CD14-positive monocyte (primary cell): Measurements from ENCODE around the gene SOST. TPM values are rescaled to one million over a fixed set of nuclear protein-coding genes. Genes with fewer than 3 reads are reported as not detected.
A peak's percentile ranks its signal among the peaks of the same experiment; 100 is the strongest.

ENCODE experiments used
- DNase-seq, 3 donors: peaks; one replicate each; pipeline ENCODE4 v3.0.0-alpha.2; 2011 to 2022
- H2AFZ ChIP-seq: 2 replicates; pipeline ENCODE4 v1.6.0; 2012; ENCODE audit warnings: mild to moderate bottlenecking, low read depth, low read length, inconsistent platforms; ENCODE audit not compliant: insufficient read depth, poor library complexity, severe bottlenecking
- H3K27ac ChIP-seq, 2 donors: 1 replicate in 1 of 2; 2 replicates in 1 of 2; pipeline ENCODE4 v1.5.1; 2012 to 2013; ENCODE audit warnings: low read length in 2 of 2, control low read depth in 1 of 2, inconsistent platforms in 1 of 2, low read depth in 1 of 2, mild to moderate bottlenecking in 1 of 2
- H3K27me3 ChIP-seq, 2 donors: one replicate each; pipeline versions ENCODE4 v1.6.0 to v1.6.1; 2011 to 2013; ENCODE audit warnings: low read length in 2 of 2; ENCODE audit not compliant: control insufficient read depth in 2 of 2, insufficient read depth in 2 of 2
- H3K36me3 ChIP-seq, 2 donors: replicated peaks in 1 of 2; 1 replicate in 1 of 2; 2 replicates in 1 of 2; pipeline versions ENCODE4 v1.5.1 to v1.6.1; 2012 to 2013; ENCODE audit warnings: low read length in 2 of 2, control low read depth in 1 of 2, inconsistent platforms in 1 of 2, mild to moderate bottlenecking in 1 of 2; ENCODE audit not compliant: insufficient read depth in 2 of 2, control insufficient read depth in 1 of 2
- H3K4me1 ChIP-seq, 2 donors: 1 replicate in 1 of 2; 2 replicates in 1 of 2; pipeline versions ENCODE4 v1.5.1 to v1.6.1; 2012 to 2013; ENCODE audit warnings: low read length in 2 of 2, control low read depth in 1 of 2, inconsistent platforms in 1 of 2, mild to moderate bottlenecking in 1 of 2, moderate library complexity in 1 of 2; ENCODE audit not compliant: insufficient read depth in 2 of 2, control insufficient read depth in 1 of 2
- H3K4me2 ChIP-seq: replicated peaks from 2 replicates; pipeline ENCODE3; 2012; ENCODE audit warnings: low read length, moderate library complexity, mild to moderate bottlenecking; ENCODE audit not compliant: poor library complexity, severe bottlenecking; ENCODE audit errors: extremely low read depth
- H3K4me3 ChIP-seq, 3 experiments: fragments of 200-600 bp in 1 of 3; sonication (generic) in 1 of 3; replicated peaks in 1 of 3; 1 replicate in 2 of 3; 2 replicates in 1 of 3; pipeline ENCODE4 v1.5.1; 2011 to 2013; ENCODE audit warnings: low read length in 3 of 3, mild to moderate bottlenecking in 3 of 3, control low read depth in 2 of 3, low read depth in 2 of 3, inconsistent platforms in 1 of 3, moderate library complexity in 1 of 3
- H3K79me2 ChIP-seq: 2 replicates; pipeline ENCODE4 v1.6.0; 2012; ENCODE audit warnings: mild to moderate bottlenecking, control low read depth, inconsistent platforms, low read length, moderate library complexity; ENCODE audit not compliant: insufficient read depth
- H3K9ac ChIP-seq: 2 replicates; pipeline ENCODE4 v1.6.0; 2017; ENCODE audit warnings: low read length, mild to moderate bottlenecking; ENCODE audit not compliant: insufficient read depth, poor library complexity, severe bottlenecking
- H3K9me3 ChIP-seq, 2 donors: replicated peaks in 1 of 2; 1 replicate in 1 of 2; 2 replicates in 1 of 2; pipeline versions ENCODE4 v1.5.1 to v1.6.1; 2012 to 2013; ENCODE audit warnings: low read length in 2 of 2, control low read depth in 1 of 2; ENCODE audit not compliant: control insufficient read depth in 1 of 2, insufficient read depth in 1 of 2
- H4K20me1 ChIP-seq: 2 replicates; pipeline ENCODE4 v1.6.0; 2012; ENCODE audit warnings: mild to moderate bottlenecking, low read length, control low read depth, moderate library complexity; ENCODE audit not compliant: insufficient read depth
- H3K27ac Mint-ChIP-seq, 7 donors: one replicate each; pipeline ENCODE4 v1.8.0; 2020; ENCODE audit warnings: mild to moderate bottlenecking in 7 of 7, mixed read lengths in 7 of 7, moderate library complexity in 6 of 7, inconsistent platforms in 2 of 7
- H3K27me3 Mint-ChIP-seq, 3 donors: one replicate each; pipeline ENCODE4 v1.8.0; 2021 to 2022; ENCODE audit warnings: low read depth in 3 of 3, mild to moderate bottlenecking in 3 of 3, mixed read lengths in 3 of 3, moderate library complexity in 3 of 3, inconsistent platforms in 1 of 3
- H3K36me3 Mint-ChIP-seq, 2 donors: one replicate each; pipeline ENCODE4 v1.8.0; 2020; ENCODE audit warnings: mixed read lengths in 2 of 2, inconsistent platforms in 1 of 2, mild to moderate bottlenecking in 1 of 2
- H3K4me1 Mint-ChIP-seq: one replicate; pipeline ENCODE4 v1.8.0; 2020; ENCODE audit warnings: mild to moderate bottlenecking, mixed read lengths
- H3K4me3 Mint-ChIP-seq, 2 donors: one replicate each; pipeline ENCODE4 v1.8.0; 2020; ENCODE audit warnings: mild to moderate bottlenecking in 2 of 2, mixed read lengths in 2 of 2, moderate library complexity in 1 of 2
- H3K9me3 Mint-ChIP-seq, 7 donors: one replicate each; pipeline ENCODE4 v1.8.0; 2020 to 2022; ENCODE audit warnings: mixed read lengths in 7 of 7, mild to moderate bottlenecking in 6 of 7, moderate library complexity in 6 of 7, inconsistent platforms in 2 of 7
- CTCF ChIP-seq: fragments of 200-600 bp; IDR thresholded peaks from one replicate; pipeline ENCODE4 v1.8.0; 2022; ENCODE audit warnings: antibody characterized with exemption, mild to moderate bottlenecking
- WGBS: methylation state at CpG from one replicate; pipeline ENCODE4 v1.1.5; 2013; ENCODE audit warnings: missing lambda C conversion rate; ENCODE audit not compliant: insufficient coverage; 5-methylcytosine and 5-hydroxymethylcytosine counted together
- intact Hi-C, 2 donors: fragments of 100-400 bp; cut with micrococcal nuclease; formaldehyde crosslinking; loops; one replicate each; pipeline versions ENCODE4 v1.15.0 to v1.15.1; 2023
- polyA plus RNA-seq, 3 donors: library from polyadenylated mRNA; depleted of rRNA in 1 of 3; unstranded in 2 of 3; stranded (reverse) in 1 of 3; fragments of 300-500 nt in 2 of 3; fragments of >200 nt in 1 of 3; fragmentation: Illumina TruSeq in 2 of 3; gene quantifications; 1 replicate in 2 of 3; 2 replicates in 1 of 3; pipeline ENCODE4 v1.2.3, GENCODE V29; 2012 to 2021

Gene SOST
- polyA plus RNA-seq, 3 donors, result not detected

- intact Hi-C loops, result no loop called here
- TF ChIP-seq CTCF, result no peak
- 0% methylated on average over 100 of the region's 100 CpGs for WGBS
- Mint-ChIP-seq H3K9me3 (peaks cover 0 to 1% (median 0%) of the 10 kb centered on the region in 7 donors), H3K4me3 (peak within 1 kb of the TSS; percentile 83 to 88), H3K27ac (peak within 1 kb of the TSS; percentile 93 to 97 (median 95)), H3K36me3 (peaks cover 26 to 35% of the 10 kb centered on the region in 2 donors), H3K4me1 (peaks cover 85% of the 10 kb centered on the region), H3K27me3 (peaks cover 0 to 10% (median 2%) of the 10 kb centered on the region in 3 donors)
- peak within 1 kb of the TSS; percentile 86 to 95 for H3K27ac ChIP-seq
- DNase-seq, result peak; percentile 77 to 97 (median 87)
- H3K4me1 ChIP-seq, result peaks cover 77 to 92% of the 10 kb centered on the region in 2 donors
- no peaks in the 10 kb centered on the region for H4K20me1 ChIP-seq
- H3K9ac ChIP-seq, result peak within 1 kb of the TSS; percentile 99
- peak within 1 kb of the TSS; percentile 76 to 84 (median 84) for H3K4me3 ChIP-seq
- H3K4me2 ChIP-seq, result peak within 1 kb of the TSS; percentile 88
- H3K79me2 ChIP-seq, result peaks cover 46% of the 10 kb centered on the region
- no peaks in the 10 kb centered on the region for H3K27me3 ChIP-seq
- peak within 1 kb of the TSS; percentile 83 for H2AFZ ChIP-seq
- H3K9me3 ChIP-seq, result no peaks in the 10 kb centered on the region
- peaks cover 15 to 20% of the 10 kb centered on the region in 2 donors for H3K36me3 ChIP-seq
Measured at GRCh38 chr17:43778337-43779144, 19.9 kb upstream of the SOST start, which contains the start of gene DUSP3. TSS of gene DUSP3 (minus strand) at chr17:43778977. CDS start at chr17:43778924, 53 bp downstream.

- Histone ChIP-seq H3K4me2 (peak overlapping the region; percentile 18), H3K36me3 (peaks cover 31 to 48% of the 10 kb centered on the region in 2 donors), H3K9ac (no peak overlapping the region), H3K4me1 (peaks cover 80% of the 10 kb centered on the region in 2 donors), H3K4me3 (peak overlapping the region in 1 of 3 experiments; percentile 12), H3K27me3 (no peaks in the 10 kb centered on the region), H4K20me1 (no peaks in the 10 kb centered on the region), H2AFZ (no peak overlapping the region), H3K27ac (peak overlapping the region; percentile 63 to 79), H3K79me2 (peaks cover 61% of the 10 kb centered on the region), H3K9me3 (no peaks in the 10 kb centered on the region)
- Mint-ChIP-seq H3K27ac (peak overlapping the region in 6 of 7 donors; percentile 77 to 97 (median 93)), H3K4me1 (peaks cover 82% of the 10 kb centered on the region), H3K4me3 (peak overlapping the region in 1 of 2 donors; percentile 26), H3K27me3 (peaks cover 0 to 4% (median 2%) of the 10 kb centered on the region in 3 donors), H3K36me3 (peaks cover 55 to 74% of the 10 kb centered on the region in 2 donors), H3K9me3 (peaks cover 0 to 2% (median 0%) of the 10 kb centered on the region in 7 donors)
- no peak for TF ChIP-seq CTCF
- intact Hi-C loops, result no loop called here
- WGBS, result 86% methylated on average over 13 of the region's 16 CpGs
- no peak for DNase-seq
Measured at GRCh38 chr17:43774304-43775250, 16.0 kb upstream of the SOST start.
